BLaER1 treated with 17β-estradiol and CSF1 and Interleukin-3, amounts not matched to agents 10 nM and 100 nM (cell line): Measurements from ENCODE around the gene EN1.

Experiments used
- H3K27ac ChIP-seq, 11 experiments: shearing (Covaris generic); formaldehyde crosslinking; 2 replicates each; pipeline ENCODE4 v1.8.1; 2022
- H3K27me3 ChIP-seq, 11 experiments: shearing (Covaris generic); formaldehyde crosslinking; 2 replicates each; pipeline ENCODE4 v1.8.1; 2022
- H3K36me3 ChIP-seq, 11 experiments: shearing (Covaris generic); formaldehyde crosslinking; 2 replicates each; pipeline ENCODE4 v1.8.1; 2022
- H3K4me1 ChIP-seq, 10 experiments: shearing (Covaris generic); formaldehyde crosslinking; 2 replicates each; pipeline ENCODE4 v1.8.1; 2022
- H3K4me2 ChIP-seq, 11 experiments: shearing (Covaris generic); formaldehyde crosslinking; 2 replicates each; pipeline ENCODE4 v1.8.1; 2022
- H3K4me3 ChIP-seq, 10 experiments: shearing (Covaris generic); formaldehyde crosslinking; 2 replicates each; pipeline ENCODE4 v1.8.1; 2022
- H3K9ac ChIP-seq, 11 experiments: shearing (Covaris generic); formaldehyde crosslinking; 2 replicates each; pipeline ENCODE4 v1.8.1; 2022
- H3K9me3 ChIP-seq, 11 experiments: shearing (Covaris generic); formaldehyde crosslinking; replicated peaks in 1 of 11; 2 replicates each; pipeline ENCODE4 v1.8.1; 2022
- H4K20me1 ChIP-seq, 11 experiments: shearing (Covaris generic); formaldehyde crosslinking; 2 replicates each; pipeline ENCODE4 v1.8.1; 2022
- Cebpa-rat ChIP-seq, 11 experiments: shearing (Covaris generic); IDR thresholded peaks; 2 replicates each; pipeline ENCODE4 v1.8.1; 2022

Gene EN1

DNA sequence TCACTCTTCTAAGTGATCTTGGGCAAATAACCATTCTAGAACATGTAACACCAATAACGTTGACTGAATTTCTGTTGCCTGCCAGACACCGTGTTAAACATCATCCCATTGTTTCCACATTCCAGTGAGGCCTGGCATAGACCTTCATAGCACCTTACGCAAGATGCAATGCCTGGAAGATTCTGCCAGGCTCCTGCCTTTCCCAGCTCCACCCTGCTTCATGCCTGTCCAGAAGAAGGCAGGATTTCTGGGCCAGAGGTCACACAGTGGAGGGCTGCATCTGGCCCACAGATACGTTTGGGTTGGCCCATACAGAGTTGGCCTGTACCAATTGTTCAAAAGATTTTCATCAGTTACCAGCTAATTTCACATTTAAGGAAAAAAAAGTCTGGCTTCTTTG, 46.3 kb downstream of the EN1 start:
- H3K27ac ChIP-seq, result no peak overlapping the region
- no peak overlapping the region for H3K4me2 ChIP-seq
- H3K4me3 ChIP-seq, result no peak overlapping the region
- H4K20me1 ChIP-seq, result no peaks in the 10 kb centered on the region
- H3K27me3 ChIP-seq, result no peaks in the 10 kb centered on the region
- no peak overlapping the region for H3K9ac ChIP-seq
- H3K36me3 ChIP-seq, result no peaks in the 10 kb centered on the region
- no peaks in the 10 kb centered on the region for H3K9me3 ChIP-seq
- TF ChIP-seq Cebpa-rat (IDR thresholded peaks at IDR 0.05), result no peak
- H3K4me1 ChIP-seq, result peaks cover 0 to 2% (median 1%) of the 10 kb centered on the region in 10 experiments; a peak in 9 of 20 replicates

DNA sequence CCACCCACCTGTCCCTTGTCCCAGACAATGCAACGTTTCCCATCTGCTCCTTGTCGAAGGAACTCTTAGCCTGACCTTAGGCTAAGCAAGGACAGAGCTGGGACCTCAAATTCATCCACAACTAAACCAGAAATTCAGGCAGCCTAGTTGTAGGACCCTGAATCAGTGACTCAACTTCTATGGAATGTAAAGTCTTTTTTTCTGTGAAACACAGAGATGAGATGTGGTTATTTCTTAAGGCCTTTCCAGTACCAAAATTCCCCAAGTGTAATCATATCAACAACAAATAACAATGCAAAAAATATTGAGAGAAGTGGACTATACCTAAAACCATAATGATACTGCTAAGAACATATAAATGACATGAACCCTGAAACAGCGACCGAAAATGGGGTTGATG, 46.7 kb downstream of the EN1 start:
- Histone ChIP-seq H4K20me1 (no peaks in the 10 kb centered on the region), H3K27ac (no peak overlapping the region), H3K36me3 (no peaks in the 10 kb centered on the region), H3K9ac (no peak overlapping the region), H3K4me3 (no peak overlapping the region), H3K9me3 (no peaks in the 10 kb centered on the region), H3K4me1 (no peaks in the 10 kb centered on the region), H3K4me2 (no peak overlapping the region), H3K27me3 (no peaks in the 10 kb centered on the region)
- TF ChIP-seq Cebpa-rat (IDR thresholded peaks at IDR 0.05), result no peak

DNA sequence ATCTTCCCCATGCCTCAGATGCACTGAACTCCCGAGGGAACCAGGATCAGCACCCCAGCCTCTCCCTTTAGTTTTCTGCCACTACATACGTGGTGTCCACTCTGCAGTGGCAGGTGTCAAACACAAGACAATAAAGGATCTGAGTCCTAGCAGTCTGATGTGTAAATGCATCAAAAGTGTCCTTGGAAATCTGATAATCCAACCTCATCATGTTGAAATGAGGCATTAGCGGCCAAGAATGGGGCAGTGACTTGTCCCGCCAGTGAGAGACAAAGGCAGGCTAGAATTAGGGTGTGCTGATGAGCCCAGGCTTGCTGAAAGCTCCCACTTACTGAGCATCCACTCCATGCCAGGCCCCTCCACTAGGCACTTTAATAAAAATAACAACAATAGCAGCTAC, 52.9 kb downstream of the EN1 start:
- H3K27me3 ChIP-seq, result no peaks in the 10 kb centered on the region
- H3K9me3 ChIP-seq, result no peaks in the 10 kb centered on the region
- no peak overlapping the region for H3K4me3 ChIP-seq
- no peak overlapping the region for H3K9ac ChIP-seq
- H3K4me1 ChIP-seq, result no peaks in the 10 kb centered on the region
- H3K36me3 ChIP-seq, result no peaks in the 10 kb centered on the region
- TF ChIP-seq Cebpa-rat (IDR thresholded peaks at IDR 0.05), result no peak
- H3K4me2 ChIP-seq, result no peak overlapping the region
- H4K20me1 ChIP-seq, result no peaks in the 10 kb centered on the region
- no peak overlapping the region for H3K27ac ChIP-seq
